Activated CD4-positive, alpha-beta T cell treated with anti-CD3 and anti-CD28 coated beads for 48 hours (primary cell): ENCODE data around the gene TLK1.
A peak's percentile ranks its signal among the peaks of the same experiment; 100 is the strongest.
"Not testable (repeated sequence)": the region's sequence is repeated elsewhere in the genome, so short reads cannot be mapped to it uniquely, and the experiment has no call there.

ENCODE experiments used
- DNase-seq: peaks from one replicate; pipeline ENCODE4 v3.0.0-alpha.2; 2020

TLK1 gene

GRCh38 chr2:171141320-171141719 is 19.4 kb downstream of the TLK1 start:
- DNase-seq, result no peak

GRCh38 chr2:171139860-171140259 is 20.8 kb downstream of the TLK1 start:
- no peak for DNase-seq

DNA sequence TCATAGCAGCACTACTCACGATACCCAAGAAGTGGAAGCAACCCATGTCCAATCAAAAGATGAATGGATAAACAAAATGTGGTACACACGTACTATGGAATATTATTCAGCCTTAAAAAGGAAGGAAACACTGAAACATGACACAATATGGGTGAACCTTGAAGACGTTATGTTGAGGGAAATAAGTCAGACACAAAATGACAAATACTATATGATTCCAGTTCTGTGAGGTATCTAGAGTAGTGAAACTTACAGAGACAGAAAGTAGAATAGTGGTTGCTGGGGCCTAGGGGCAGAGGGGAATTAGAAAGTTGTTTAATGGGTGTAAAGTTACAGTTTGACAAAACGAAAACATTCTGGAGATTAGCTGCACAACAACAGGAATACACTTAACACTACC is 24.7 kb downstream of the TLK1 start:
- DNase-seq, result peak; percentile 35

DNA sequence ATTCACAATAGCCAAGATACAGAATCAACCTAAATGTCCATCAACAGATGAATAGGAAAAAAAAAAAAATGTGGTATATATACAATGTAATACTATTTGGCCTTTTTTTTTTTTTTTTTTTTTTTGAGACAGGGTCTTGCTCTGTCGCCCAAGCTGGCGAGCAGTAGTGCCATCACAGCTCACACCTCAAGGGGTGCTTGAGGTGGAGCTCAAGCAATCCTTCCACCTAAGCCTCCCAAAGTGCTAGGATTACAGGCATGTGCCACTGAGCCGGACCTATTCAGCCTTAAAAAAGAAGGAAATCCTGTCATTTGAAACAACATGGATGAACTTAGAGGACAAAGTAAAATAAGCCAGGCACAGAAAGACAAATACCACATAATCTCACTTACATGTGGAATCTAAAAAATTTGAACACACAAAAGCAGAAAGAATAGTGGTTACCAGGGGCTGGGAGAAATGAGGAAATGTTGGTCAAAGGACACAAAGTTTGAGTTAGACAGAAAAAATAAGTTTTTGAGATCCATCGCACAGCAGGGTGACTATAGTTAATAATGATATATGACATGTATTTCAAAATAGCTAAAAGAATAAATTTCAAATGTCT is 26.0 kb downstream of the TLK1 start:
- DNase-seq, result no peak

GRCh38 chr2:171132086-171132485 is 28.6 kb downstream of the TLK1 start:
- no peak for DNase-seq

DNA sequence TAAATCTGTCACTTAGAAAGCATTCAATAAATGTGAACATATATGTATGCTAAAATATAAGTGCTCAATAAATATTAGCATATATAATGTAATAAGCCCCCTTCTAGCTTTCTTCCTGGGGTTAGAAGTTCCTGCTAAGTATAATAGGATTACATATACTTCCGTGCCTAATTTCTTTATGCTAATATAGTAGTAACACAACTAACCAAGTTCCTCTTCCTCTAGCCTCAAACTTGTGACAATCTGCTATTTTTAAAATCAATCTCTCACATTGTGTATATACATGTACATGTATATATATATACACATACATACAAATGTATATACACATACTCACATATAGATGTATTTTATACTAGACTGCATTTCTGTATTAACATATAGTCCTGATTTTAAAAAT is 32.2 kb downstream of the TLK1 start:
- DNase-seq, result no peak

DNA sequence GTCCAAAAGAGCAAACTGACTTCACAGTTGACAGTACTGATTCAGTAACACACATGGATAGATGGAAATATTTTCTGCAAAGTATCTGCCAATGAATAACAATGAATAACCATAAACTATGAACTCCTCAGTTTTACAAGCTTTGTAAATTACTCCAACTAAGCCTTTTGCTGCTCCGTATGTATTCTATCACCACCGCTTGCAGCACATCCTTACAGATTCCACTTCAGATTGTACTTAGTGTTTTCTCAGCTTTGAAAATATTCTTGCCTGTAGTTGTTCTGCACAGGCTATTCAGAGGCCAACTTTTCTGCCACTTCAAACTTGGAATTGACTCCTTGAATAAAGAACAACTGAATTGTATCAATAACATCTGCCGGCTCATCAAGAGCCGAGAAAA is 36.2 kb downstream of the TLK1 start:
- DNase-seq, result no peak

DNA sequence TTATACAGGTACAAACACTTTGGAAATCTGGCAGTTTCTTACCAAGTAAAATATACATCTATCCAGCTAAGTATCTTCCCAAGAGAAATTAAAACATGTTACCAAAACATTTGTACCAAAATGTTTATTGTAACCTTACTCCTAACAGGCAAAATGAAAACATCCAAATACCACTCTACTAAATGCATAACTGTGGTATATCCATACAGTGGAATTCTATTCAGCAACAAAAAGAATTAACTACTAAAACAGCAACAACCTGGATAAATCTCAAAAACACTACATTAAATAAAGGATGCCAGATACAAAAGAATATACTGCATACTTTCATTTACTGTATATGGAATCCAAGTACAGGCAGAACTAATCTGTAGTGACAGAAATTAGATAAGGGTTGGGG is 51.1 kb downstream of the TLK1 start:
- no peak for DNase-seq

GRCh38 chr2:171109020-171109419 is 51.7 kb downstream of the TLK1 start:
- DNase-seq, result no peak

- DNase-seq, result no peak
These were observed 52.9 kb downstream of the TLK1 start for GRCh38 chr2:171107803-171108202.

DNA sequence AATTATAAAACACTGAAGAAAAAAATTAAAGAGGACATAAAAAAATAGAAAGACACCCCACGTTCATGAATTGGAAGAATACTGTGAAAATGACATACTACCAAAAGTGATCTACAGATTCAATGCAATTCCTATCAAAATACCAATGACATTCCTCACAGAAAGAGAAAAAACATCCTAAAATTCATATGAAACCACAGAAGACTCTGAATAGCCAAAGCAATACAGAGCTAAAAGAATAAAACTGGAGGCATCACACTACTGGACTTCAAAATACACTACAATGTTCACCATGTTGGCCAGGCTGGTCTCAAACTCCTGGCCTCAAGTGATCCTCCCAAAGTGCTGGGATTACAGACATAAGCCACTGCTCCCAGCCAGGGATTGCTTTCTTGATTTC is 56.3 kb downstream of the TLK1 start:
- DNase-seq, result no peak

DNA sequence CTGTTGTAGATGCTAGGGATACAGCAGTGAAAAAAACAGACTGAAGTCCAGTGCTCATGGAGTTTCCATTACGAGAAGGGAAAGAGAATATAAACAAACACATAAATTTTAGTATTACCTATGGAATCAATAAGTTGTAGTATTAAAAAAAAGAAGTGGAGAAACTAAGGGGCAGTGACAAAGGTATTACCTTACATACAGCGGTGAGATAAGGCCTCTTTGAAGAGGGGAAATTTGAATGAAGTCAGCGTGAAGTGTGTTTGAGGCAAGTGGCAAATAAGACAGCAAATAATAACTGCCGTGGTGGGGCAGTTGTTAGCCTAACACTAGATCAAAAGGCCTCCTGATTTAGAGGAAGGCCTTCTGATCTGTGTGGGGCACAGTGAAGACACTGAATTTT is 57.9 kb downstream of the TLK1 start:
- DNase-seq, result no peak

DNA sequence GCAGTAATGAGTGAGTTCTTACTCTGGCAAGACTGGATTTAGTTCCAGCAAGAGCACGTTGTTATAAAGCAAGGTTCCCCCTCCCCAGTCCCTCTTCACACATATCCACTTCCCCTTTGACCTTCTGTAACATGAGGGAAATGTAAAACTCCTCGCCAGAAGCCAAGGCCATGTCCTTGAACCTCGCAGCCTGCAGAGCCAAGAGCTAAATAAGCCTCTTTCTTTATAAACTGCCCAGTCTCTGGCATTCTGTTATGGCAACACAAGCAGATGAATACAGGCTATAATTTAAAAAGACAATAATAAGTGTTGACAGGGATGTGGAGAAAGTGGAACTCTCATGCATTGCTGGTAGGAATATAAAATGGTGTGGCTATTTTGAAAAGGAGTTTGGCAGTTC is 60.3 kb downstream of the TLK1 start:
- no peak for DNase-seq

DNA sequence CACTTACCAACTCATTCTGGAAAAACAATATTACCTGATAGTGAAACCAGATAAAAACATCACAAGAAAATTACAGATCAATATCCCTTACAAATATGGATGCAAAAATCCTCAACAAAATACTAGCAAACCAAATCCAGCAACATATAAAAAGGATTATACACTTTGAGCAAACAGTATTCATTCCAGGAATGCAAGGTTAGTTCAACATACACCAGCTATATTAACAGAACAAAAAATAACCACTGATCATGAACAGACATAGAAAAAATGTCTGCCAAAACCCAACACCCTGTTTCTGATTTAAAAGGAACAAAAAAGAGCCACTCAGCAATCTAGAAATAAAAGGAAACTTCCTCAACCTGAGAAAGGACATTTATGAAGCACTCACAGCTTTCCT is 62.1 kb downstream of the TLK1 start:
- no peak for DNase-seq

- no peak for DNase-seq
These were observed 65.6 kb downstream of the TLK1 start for GRCh38 chr2:171095014-171095582.

DNA sequence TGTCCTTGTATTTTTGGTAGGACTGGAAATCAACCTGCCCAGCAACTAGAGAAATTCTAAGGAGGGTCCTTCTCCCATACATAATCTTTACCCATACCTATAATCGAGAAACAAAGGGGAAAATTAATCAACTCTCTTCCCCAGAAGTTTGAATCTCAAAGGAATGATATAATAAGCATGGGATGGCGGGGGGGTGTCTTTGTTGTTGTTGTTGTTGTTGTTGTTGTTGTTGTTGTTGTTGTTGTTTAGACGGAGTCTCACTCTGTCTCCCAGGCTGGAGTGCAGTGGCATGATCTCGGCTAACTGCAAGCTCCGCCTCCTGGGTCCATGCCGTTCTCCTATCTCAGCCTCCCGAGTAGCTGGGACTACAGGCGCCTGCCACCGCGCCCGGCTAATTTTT is 69.2 kb downstream of the TLK1 start:
- DNase-seq, result not testable (repeated sequence)

DNA sequence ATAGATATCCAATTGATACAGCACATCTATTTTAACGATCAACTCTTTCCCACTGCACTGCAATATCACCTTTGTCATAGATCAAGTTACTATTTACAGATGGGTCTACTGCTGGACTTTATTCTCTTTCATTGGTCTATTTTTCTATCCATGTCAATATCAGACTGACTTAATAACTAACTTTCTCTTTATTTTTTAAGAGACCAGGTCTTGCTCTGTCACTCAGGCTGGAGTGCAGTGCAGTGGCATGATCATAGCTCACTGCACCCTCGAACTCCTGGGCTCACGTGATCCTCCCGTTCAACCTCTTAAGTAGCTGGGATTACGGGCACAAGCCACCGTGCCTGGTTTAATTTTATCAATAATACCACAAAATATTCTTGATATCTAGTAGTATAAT is 71.2 kb downstream of the TLK1 start:
- no peak for DNase-seq

GRCh38 chr2:171088057-171088834 is 72.4 kb downstream of the TLK1 start:
- no peak for DNase-seq

DNA sequence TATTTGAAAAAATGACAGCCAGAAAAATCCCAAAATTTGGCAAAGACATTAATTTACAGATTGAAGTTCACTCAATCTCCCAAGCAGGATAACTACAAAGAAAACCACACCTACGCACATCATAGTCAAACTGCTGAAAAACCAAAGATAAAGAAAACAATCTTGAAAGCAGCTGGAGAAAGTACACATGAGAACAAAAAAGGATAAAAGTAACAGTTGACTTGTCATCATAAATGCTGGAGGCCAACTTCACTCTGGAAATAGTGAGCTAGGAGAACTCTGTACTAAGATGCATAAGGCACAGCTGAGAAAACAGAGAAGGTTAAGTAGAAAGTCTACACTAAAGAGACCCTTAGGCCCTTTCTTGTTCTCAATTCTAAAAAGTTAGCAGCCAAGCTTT is 73.1 kb downstream of the TLK1 start:
- DNase-seq, result no peak

DNA sequence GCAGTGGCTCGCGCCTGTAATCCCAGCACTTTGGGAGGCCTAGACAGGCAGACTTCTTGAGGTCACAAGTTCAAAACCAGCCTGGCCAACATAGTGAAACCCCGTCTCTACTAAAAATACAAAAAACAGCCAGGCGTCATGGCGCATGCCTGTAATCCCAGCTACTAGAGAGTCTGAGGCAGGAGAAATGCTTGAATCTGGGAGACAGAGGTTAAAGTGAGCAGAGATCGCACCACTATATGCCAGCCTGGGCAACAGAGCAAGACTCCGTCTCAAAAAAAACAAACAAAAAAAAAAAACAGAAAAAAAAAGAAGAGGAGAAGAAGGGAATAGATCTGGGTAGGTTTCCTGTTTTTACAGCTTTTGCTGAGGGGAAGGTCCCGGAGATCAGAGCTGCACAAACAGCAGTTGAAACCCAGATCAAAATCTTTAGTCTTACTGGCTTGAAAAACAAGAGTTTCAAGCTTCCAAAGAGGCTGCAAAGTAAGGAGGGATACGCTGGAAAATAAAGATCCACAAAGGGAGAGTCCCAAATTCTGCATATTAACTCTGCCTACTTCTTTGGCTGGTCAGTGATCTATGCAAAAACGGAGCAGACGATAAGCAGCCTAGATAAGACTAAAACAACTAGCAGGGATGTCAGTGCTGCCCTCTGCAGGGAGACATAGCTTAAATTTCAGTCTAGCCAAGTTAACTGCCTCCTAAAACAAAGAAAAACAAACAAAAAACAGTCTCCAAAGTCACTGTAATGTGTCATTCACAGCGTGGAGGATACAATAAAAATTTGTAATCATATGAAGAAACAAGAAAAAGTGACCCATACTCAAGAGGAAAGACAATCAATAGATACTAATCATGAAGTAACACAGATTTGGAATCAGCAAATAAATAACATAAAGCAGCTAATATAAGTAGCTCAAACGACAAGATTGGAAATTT is 74.1 kb downstream of the TLK1 start:
- DNase-seq, result peak; percentile 62

- DNase-seq, result no peak
These were observed 76.6 kb downstream of the TLK1 start for GRCh38 chr2:171084128-171084527.

- DNase-seq, result no peak
These were observed 77.2 kb downstream of the TLK1 start for GRCh38 chr2:171083451-171083850.

DNA sequence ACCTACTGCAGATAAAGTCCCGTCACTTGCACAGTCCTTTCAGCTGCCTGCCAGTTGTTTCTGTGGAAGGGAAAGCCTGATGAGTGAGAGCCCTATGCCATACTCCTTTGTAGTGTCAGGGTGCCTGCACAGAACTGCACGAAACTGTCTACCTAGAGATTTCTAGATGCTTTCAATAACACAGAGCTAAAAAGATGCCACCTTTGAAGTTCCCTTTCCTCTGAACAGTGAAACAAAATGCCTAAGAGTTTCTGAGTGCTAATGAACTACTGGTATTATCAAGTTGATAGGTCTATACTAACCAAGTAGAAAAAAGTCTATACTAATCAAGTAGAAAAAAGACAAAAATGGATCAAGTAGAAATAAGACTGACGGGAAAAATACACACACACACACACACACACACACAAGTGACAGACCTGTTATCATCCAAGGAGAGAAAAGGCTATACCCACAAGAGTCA is 79.0 kb downstream of the TLK1 start:
- peak; percentile 34 for DNase-seq
